Activated T-helper 1 cell treated with anti-CD3 and anti-CD28 coated beads, Interleukin-2, amount 50 U/mL, for 16 hours (primary cell): ENCODE measurements around the gene PCDHB7.
"Not testable (repeated sequence)": the region's sequence is repeated elsewhere in the genome, so short reads cannot be mapped to it uniquely, and the experiment has no call there.

Experiments
- DNase-seq, 2 donors: peaks; one replicate each; pipeline ENCODE4 v3.0.0-alpha.2; 2020; ENCODE audit warnings: low read depth in 1 of 2, low spot score in 1 of 2

The PCDHB7 gene

GRCh38 chr5:141223112-141223783 is 50.8 kb downstream of the PCDHB7 start, which contains the start of gene PCDHB14:
PCDHB14 (plus strand) TSS chr5:141223343; CDS start chr5:141223506, 163 bp downstream.
- no peak for DNase-seq

DNA sequence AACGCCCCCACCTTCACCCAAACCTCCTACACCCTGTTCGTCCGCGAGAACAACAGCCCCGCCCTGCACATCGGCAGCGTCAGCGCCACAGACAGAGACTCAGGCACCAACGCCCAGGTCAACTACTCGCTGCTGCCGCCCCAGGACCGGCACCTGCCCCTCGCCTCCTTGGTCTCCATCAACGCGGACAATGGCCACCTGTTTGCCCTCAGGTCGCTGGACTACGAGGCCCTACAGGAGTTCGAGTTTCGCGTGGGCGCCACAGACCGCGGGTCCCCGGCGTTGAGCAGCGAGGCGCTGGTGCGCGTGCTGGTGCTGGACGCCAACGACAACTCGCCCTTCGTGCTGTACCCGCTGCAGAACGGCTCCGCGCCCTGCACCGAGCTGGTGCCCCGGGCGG is 52.4 kb downstream of the PCDHB7 start:
- DNase-seq: not testable (repeated sequence)

GRCh38 chr5:141225421-141225820 is 53.0 kb downstream of the PCDHB7 start:
- DNase-seq: not testable (repeated sequence)
